ENCODE measurements around the gene PTK7.

DNA sequence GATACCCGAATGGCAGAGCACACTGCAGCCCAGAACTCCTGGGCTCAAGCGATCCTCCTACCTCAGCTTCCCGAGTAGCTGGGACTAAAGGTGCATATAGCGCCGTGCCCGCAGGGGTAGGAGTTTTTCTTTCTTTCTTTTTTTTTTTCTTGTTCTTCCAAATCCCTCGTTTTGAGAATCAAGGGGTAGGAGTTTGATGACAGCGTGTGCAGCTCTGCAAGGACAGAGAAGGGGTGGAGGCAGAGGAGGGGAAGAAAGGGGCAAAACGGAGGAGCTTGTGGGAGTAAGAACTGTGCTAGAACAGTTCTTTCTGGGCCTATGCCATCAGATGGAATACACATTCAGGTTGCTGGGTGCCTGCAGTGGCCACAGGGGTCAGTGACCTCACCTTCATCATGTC, 39.4 kb upstream of the PTK7 start:
- no peak for TF ChIP-seq CTCF (IDR thresholded peaks at IDR 0.05; ENCODE audit: low read depth, low read length)
- no peak for TF ChIP-seq POLR2A (IDR thresholded peaks at IDR 0.05; ENCODE audit: extremely low read depth, insufficient read length)
- TF ChIP-seq MAX (IDR thresholded peaks at IDR 0.05; ENCODE audit: low read depth, low read length): no peak
- no peak for TF ChIP-seq MYC (IDR thresholded peaks at IDR 0.05; ENCODE audit: low read depth, low read length)

All from NB4 (cell line).